HG03565 (cell line): ENCODE results near the gene MORN5.
A peak's percentile ranks its signal among the peaks of the same experiment; 100 is the strongest.

Experiments
- ATAC-seq: cut with Tn5 transposase; IDR thresholded peaks from one replicate; pipeline ENCODE4 v1.9.1; 2021; ENCODE audit warnings: mild to moderate bottlenecking, moderate library complexity; ENCODE audit not compliant: unreplicated experiment

MORN5 gene

GRCh38 chr9:122124528-122124927, 35.2 kb upstream of the MORN5 start:
- no peak for ATAC-seq

- peak; percentile 55 for ATAC-seq
These were observed 34.6 kb upstream of the MORN5 start for GRCh38 chr9:122125158-122125508.

- no peak for ATAC-seq
These were observed 34.0 kb upstream of the MORN5 start for GRCh38 chr9:122125509-122126330.

- ATAC-seq = no peak
These were observed 33.1 kb upstream of the MORN5 start for GRCh38 chr9:122126331-122127261.

GRCh38 chr9:122127396-122127798, 32.3 kb upstream of the MORN5 start:
- no peak for ATAC-seq

- ATAC-seq = no peak
These were observed 31.4 kb upstream of the MORN5 start for GRCh38 chr9:122128007-122128968.

GRCh38 chr9:122128969-122129343, 30.8 kb upstream of the MORN5 start:
- no peak for ATAC-seq

- ATAC-seq = no peak
These were observed 29.7 kb upstream of the MORN5 start for GRCh38 chr9:122129969-122130368.

- no peak for ATAC-seq
These were observed 28.9 kb upstream of the MORN5 start for GRCh38 chr9:122130837-122131236.

GRCh38 chr9:122131401-122132001, 28.2 kb upstream of the MORN5 start:
- no peak for ATAC-seq

GRCh38 chr9:122132539-122132938, 27.2 kb upstream of the MORN5 start:
- ATAC-seq = no peak

- no peak for ATAC-seq
These were observed 26.3 kb upstream of the MORN5 start for GRCh38 chr9:122133263-122133983.

- ATAC-seq = no peak
These were observed 25.6 kb upstream of the MORN5 start for GRCh38 chr9:122133984-122134535.

- ATAC-seq = no peak
These were observed 24.7 kb upstream of the MORN5 start for GRCh38 chr9:122134822-122135528.

GRCh38 chr9:122135529-122135859, 24.2 kb upstream of the MORN5 start:
- no peak for ATAC-seq

GRCh38 chr9:122138560-122139268, 21.0 kb upstream of the MORN5 start:
- ATAC-seq = no peak

- no peak for ATAC-seq
These were observed 19.1 kb upstream of the MORN5 start for GRCh38 chr9:122140368-122141193.
